Osteocyte (in vitro differentiated cells): ENCODE measurements around the gene FBXL7. TPM values are rescaled to one million over a fixed set of nuclear protein-coding genes. Genes with fewer than 3 reads are reported as not detected.

Experiments used
- DNase-seq: peaks from one replicate; pipeline ENCODE4 v3.0.0; 2021; ENCODE audit warnings: mixed read lengths; ENCODE audit not compliant: unreplicated experiment; ENCODE audit errors: extremely low spot score
- H3K27ac Mint-ChIP-seq: one replicate; pipeline ENCODE4 v1.8.0; 2021; ENCODE audit warnings: mild to moderate bottlenecking, mixed read lengths; ENCODE audit not compliant: unreplicated experiment
- H3K27me3 Mint-ChIP-seq: one replicate; pipeline ENCODE4 v1.8.0; 2021; ENCODE audit warnings: mixed read lengths; ENCODE audit not compliant: unreplicated experiment
- H3K36me3 Mint-ChIP-seq: one replicate; pipeline ENCODE4 v1.8.0; 2021; ENCODE audit warnings: mixed read lengths; ENCODE audit not compliant: unreplicated experiment
- H3K4me1 Mint-ChIP-seq: one replicate; pipeline ENCODE4 v1.8.0; 2021; ENCODE audit warnings: mixed read lengths; ENCODE audit not compliant: unreplicated experiment
- H3K4me3 Mint-ChIP-seq: one replicate; pipeline ENCODE4 v1.8.0; 2021; ENCODE audit warnings: mild to moderate bottlenecking, moderate library complexity, mixed read lengths; ENCODE audit not compliant: unreplicated experiment
- H3K9me3 Mint-ChIP-seq: one replicate; pipeline ENCODE4 v1.8.0; 2021; ENCODE audit warnings: mixed read lengths; ENCODE audit not compliant: unreplicated experiment
- CTCF ChIP-seq: fragments of 200-600 bp; sonication (generic); IDR thresholded peaks from 2 replicates; pipeline ENCODE4 v1.5.0; 2021; ENCODE audit warnings: antibody characterized with exemption, mild to moderate bottlenecking, moderate library complexity
- total RNA-seq: library from RNA; stranded (reverse); gene quantifications from 2 replicates; pipeline ENCODE4 v1.2.1, GENCODE V29; 2021

The FBXL7 gene
- total RNA-seq, 1 donor from 2014 or later, result 28.4 TPM

DNA sequence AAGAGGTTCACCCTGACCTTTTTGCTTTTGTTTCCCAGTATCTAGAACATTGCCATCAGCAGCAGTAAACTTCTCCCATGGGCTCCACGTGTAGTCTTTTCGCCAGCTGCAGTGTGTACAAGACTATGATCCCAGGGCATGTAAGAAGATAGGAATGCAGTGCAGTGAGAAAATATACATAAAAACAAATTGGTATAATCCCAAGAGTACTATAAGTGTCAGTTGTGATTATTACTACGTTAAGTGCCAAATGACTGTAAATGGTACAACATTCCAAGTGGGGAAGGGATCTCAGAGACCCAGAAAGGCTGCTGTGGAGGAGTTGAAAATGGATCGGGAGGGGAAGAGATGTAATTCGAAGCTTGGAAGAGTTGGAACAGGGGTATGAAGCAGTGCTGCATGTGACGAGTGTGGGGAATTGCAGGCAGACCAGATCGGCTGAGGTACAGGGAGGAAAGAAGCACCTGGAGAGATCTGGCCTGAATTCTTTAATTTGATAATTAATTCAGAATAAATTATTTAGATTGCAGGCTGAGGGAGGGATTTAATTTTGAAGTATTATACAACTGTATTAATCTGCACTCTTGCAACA, 95.1 kb downstream of the FBXL7 start:
- no peaks in the 10 kb centered on the region for H3K27me3 Mint-ChIP-seq
- H3K9me3 Mint-ChIP-seq, result no peaks in the 10 kb centered on the region
- no peak for DNase-seq
- H3K27ac Mint-ChIP-seq, result peak overlapping the region; percentile 1
- H3K4me3 Mint-ChIP-seq, result no peak overlapping the region
- TF ChIP-seq CTCF, result no peak
- peaks cover 34% of the 10 kb centered on the region for H3K4me1 Mint-ChIP-seq
- H3K36me3 Mint-ChIP-seq, result peaks cover 3% of the 10 kb centered on the region

- no peak for TF ChIP-seq CTCF
- no peaks in the 10 kb centered on the region for H3K36me3 Mint-ChIP-seq
- H3K27ac Mint-ChIP-seq, result no peak overlapping the region
- H3K4me1 Mint-ChIP-seq, result peaks cover 34% of the 10 kb centered on the region
- no peaks in the 10 kb centered on the region for H3K27me3 Mint-ChIP-seq
- no peak overlapping the region for H3K4me3 Mint-ChIP-seq
- DNase-seq, result no peak
- H3K9me3 Mint-ChIP-seq, result no peaks in the 10 kb centered on the region
Observed at GRCh38 chr5:15595929-15596328, 95.9 kb downstream of the FBXL7 start.

- Mint-ChIP-seq H3K27ac (no peak overlapping the region), H3K36me3 (peaks cover 3% of the 10 kb centered on the region), H3K9me3 (no peaks in the 10 kb centered on the region)
Observed at GRCh38 chr5:15596936-15597335, 97.0 kb downstream of the FBXL7 start.

DNA sequence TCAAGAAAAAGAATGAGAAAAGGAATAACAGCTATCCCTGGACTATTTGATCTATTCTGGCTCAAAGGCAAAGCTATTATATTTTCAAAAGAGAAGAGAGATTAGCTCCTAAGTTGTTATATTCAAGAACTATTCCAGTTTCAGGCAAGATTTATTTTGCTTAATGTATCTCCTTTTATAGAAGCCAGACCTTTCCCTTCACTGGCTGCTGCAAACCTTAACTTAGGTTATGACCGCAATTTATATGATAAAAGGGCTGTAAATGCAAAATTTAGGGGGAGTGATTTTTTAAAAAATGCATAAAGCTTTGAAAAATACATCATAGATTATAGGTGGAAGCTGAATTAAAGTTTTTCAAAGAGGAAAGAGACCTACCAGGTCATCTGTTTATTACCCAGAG, 97.8 kb downstream of the FBXL7 start:
- no peak overlapping the region for H3K4me3 Mint-ChIP-seq
- peaks cover 32% of the 10 kb centered on the region for H3K4me1 Mint-ChIP-seq
- no peak overlapping the region for H3K27ac Mint-ChIP-seq
- H3K9me3 Mint-ChIP-seq, result no peaks in the 10 kb centered on the region
- no peak for DNase-seq
- peaks cover 4% of the 10 kb centered on the region for H3K36me3 Mint-ChIP-seq
- TF ChIP-seq CTCF, result no peak
- no peaks in the 10 kb centered on the region for H3K27me3 Mint-ChIP-seq

More at GRCh38 chr5:15596936-15597335, 97.0 kb downstream of the FBXL7 start:
- peaks cover 37% of the 10 kb centered on the region for H3K4me1 Mint-ChIP-seq
- no peak for TF ChIP-seq CTCF
- no peak overlapping the region for H3K4me3 Mint-ChIP-seq
- H3K27me3 Mint-ChIP-seq, result no peaks in the 10 kb centered on the region
- no peak for DNase-seq

- TF ChIP-seq CTCF, result peak; percentile 55
- Mint-ChIP-seq H3K27me3 (no peaks in the 10 kb centered on the region), H3K4me3 (no peak overlapping the region), H3K36me3 (peaks cover 4% of the 10 kb centered on the region), H3K27ac (no peak overlapping the region), H3K4me1 (peaks cover 28% of the 10 kb centered on the region), H3K9me3 (no peaks in the 10 kb centered on the region)
- DNase-seq, result no peak
Observed at GRCh38 chr5:15598294-15598902, 98.4 kb downstream of the FBXL7 start.
